Stimulated activated CD4-positive, alpha-beta T cell treated with anti-CD3 and anti-CD28 coated beads, Interleukin-4, amount 100 ng/mL, for 48 hours (primary cell): ENCODE results near the gene MAPK8IP3.
"Not testable (repeated sequence)": the region's sequence is repeated elsewhere in the genome, so short reads cannot be mapped to it uniquely, and the experiment has no call there.

Experiments
- DNase-seq, 2 donors: peaks; one replicate each; pipeline ENCODE4 v3.0.0-alpha.2; 2020; ENCODE audit warnings: low read depth in 2 of 2

Gene MAPK8IP3

GRCh38 chr16:1787322-1788094 lies 81.5 kb downstream of the MAPK8IP3 start:
- DNase-seq = no peak

- DNase-seq = no peak
These were observed 82.2 kb downstream of the MAPK8IP3 start for GRCh38 chr16:1788095-1788707.

- DNase-seq = no peak
These were observed 82.7 kb downstream of the MAPK8IP3 start for GRCh38 chr16:1788708-1789100.

GRCh38 chr16:1789643-1790045 lies 83.6 kb downstream of the MAPK8IP3 start:
- no peak for DNase-seq

- DNase-seq = no peak
These were observed 84.2 kb downstream of the MAPK8IP3 start for GRCh38 chr16:1790261-1790610.

- DNase-seq = no peak
These were observed 84.7 kb downstream of the MAPK8IP3 start for GRCh38 chr16:1790611-1791255.

- DNase-seq = no peak
These were observed 85.4 kb downstream of the MAPK8IP3 start for GRCh38 chr16:1791256-1791942.

GRCh38 chr16:1791943-1792812 lies 86.2 kb downstream of the MAPK8IP3 start:
- no peak for DNase-seq

GRCh38 chr16:1792836-1793577 lies 87.0 kb downstream of the MAPK8IP3 start:
- no peak for DNase-seq

- no peak for DNase-seq
These were observed 87.7 kb downstream of the MAPK8IP3 start, which contains the start of gene IGFALS for GRCh38 chr16:1793578-1794220. IGFALS (minus strand) TSS chr16:1793705; CDS start chr16:1793652, 53 bp downstream.

- no peak for DNase-seq
These were observed 88.4 kb downstream of the MAPK8IP3 start for GRCh38 chr16:1794221-1794871.

- no peak for DNase-seq
These were observed 89.1 kb downstream of the MAPK8IP3 start for GRCh38 chr16:1794908-1795666.

- not testable (repeated sequence) for DNase-seq
These were observed 93.3 kb downstream of the MAPK8IP3 start for GRCh38 chr16:1799263-1799662.

GRCh38 chr16:1800701-1801100 lies 94.7 kb downstream of the MAPK8IP3 start:
- DNase-seq = no peak

- no peak for DNase-seq
These were observed 101.6 kb downstream of the MAPK8IP3 start for GRCh38 chr16:1807626-1808025.

GRCh38 chr16:1808691-1809090 lies 102.7 kb downstream of the MAPK8IP3 start:
- DNase-seq = no peak

- DNase-seq = no peak
These were observed 103.3 kb downstream of the MAPK8IP3 start for GRCh38 chr16:1809281-1809801.

- DNase-seq = no peak
These were observed 104.1 kb downstream of the MAPK8IP3 start for GRCh38 chr16:1810106-1810505.

- no peak for DNase-seq
These were observed 104.5 kb downstream of the MAPK8IP3 start for GRCh38 chr16:1810536-1810935.
